LHCN-M2 (cell line): ENCODE results near the gene SREBF1. TPM values are rescaled to one million over a fixed set of nuclear protein-coding genes. Genes with fewer than 3 reads are reported as not detected.

Source experiments
- DNase-seq: peaks from one replicate; pipeline ENCODE4 v3.0.0-alpha.2; 2012; ENCODE audit warnings: low read depth
- total RNA-seq: library from RNA; depleted of rRNA; stranded (reverse); fragments of >200 nt; gene quantifications from 2 replicates; pipeline ENCODE4 v1.2.3, GENCODE V29; 2014

The SREBF1 gene
- total RNA-seq, 1 experiment from 2014 or later, result 53.0 TPM

GRCh38 chr17:17795946-17796786 lies 40.6 kb downstream of the SREBF1 start:
- no peak for DNase-seq

- no peak for DNase-seq
Observed at GRCh38 chr17:17795296-17795695, 41.5 kb downstream of the SREBF1 start.

DNA sequence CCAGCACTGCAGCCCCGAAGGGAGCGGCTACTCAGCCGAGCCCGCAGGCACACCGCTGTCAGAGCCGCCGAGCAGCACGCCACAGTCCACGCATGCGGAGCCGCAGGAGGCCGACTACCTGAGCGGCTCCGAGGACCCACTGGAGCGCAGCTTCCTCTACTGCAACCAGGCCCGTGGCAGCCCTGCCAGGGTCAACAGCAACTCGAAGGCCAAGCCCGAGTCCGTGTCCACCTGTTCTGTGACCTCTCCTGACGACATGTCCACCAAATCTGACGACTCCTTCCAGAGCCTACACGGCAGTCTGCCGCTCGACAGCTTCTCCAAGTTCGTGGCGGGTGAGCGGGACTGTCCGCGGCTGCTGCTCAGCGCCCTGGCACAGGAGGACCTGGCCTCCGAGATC lies 42.4 kb downstream of the SREBF1 start:
- no peak for DNase-seq

GRCh38 chr17:17793378-17794214 lies 43.2 kb downstream of the SREBF1 start:
- DNase-seq, result no peak

GRCh38 chr17:17792551-17793377 lies 44.0 kb downstream of the SREBF1 start:
- DNase-seq, result no peak

- DNase-seq, result no peak
Observed at GRCh38 chr17:17792037-17792550, 44.7 kb downstream of the SREBF1 start.

GRCh38 chr17:17790637-17791464 lies 45.9 kb downstream of the SREBF1 start:
- DNase-seq, result no peak

DNA sequence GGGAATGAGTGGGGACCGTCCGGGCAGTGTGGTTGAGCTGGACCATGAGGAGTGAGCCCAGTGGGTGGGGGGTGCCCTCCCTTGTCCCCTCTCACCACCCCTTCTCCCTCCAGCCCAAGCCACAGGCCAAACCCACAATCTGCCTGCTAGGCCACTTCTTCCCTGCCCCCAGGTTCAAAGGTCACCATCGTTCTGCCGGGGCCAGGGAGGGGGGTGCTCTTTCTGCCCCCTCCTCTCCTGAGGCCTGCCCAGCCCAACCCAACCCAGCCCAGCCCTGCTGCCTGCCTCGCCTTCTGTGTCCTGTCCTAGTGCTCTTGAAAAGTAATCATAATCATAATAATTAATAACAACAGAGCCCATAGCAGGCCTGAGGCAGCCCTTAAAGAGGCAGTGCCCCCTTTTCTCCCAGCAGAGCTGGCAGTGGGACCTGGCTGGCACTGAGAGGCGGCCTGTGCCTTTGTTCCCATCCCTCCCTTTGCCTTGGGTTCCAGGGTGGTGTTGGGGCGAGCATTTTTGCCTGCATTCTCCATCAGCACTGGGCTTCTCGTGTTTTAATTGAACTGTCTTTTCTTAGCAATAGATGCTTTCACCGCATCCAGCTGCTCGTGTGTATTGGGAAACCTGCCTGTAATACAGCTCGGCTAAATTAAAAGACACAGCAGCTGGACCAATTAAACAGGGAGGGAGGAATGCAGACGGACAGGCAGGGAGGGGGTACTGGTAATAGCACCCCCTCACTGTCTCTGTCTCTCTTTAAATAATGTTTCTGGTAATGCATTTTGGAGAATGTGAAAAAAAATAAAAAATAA lies 46.8 kb downstream of the SREBF1 start:
- no peak for DNase-seq

DNA sequence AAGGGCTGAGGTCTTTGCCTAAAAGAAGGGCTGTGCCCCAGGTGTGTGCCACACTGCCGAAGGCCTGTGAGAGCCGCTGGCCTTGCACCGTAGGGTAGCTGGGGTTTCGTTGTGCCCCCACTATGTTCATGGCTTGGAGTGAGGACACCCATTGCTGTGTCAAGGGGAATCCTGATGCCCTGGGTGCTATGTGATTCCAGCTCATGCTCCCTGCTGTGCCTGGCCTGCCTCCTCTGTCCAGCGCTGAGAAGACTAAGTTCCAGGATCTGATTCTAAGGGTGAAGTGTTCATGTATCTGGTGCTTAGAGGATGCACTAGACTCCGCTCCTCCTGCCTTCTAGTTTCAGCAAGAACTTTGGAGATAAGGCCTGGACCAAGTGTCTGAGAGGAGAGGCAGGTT lies 47.4 kb downstream of the SREBF1 start:
- no peak for DNase-seq

DNA sequence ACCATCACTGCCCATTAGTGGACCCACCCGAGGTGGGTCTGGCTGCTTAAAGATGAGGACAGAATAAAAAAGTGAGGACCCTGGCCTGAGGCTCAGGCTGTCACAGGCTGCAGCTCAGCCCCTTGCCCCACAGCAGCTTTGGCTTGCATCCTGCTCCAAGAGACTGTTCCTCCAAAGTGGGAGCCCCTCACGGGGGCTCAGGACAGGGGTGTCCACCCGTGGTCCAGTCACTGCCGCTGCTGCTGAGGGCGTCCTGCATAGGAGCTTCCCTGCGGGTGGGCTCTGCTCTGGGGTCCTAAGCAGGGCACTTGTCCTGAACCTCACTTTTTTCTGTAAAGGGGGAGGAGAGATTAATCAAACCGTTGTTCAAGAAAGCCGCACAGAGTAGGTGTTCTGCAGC lies 47.8 kb downstream of the SREBF1 start:
- no peak for DNase-seq

DNA sequence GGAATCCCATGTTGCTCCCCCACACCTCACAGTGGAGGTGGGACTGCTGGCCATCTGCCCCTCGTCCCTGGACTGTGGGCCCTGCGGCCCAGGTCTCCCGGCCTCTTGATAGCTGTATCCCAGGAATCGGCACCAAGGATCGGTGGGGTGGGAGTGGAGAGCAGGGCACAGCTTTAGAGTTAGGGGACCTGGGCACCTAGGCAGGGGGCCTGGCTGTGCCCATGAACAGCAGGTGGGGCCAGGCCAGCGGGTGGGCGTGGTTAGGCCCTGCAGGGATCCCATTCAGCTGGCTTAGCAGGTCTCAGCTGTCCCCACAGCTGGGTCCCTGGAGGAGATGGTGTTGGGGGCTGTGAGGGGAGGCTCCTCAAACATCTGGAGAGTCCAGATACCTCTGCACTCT lies 49.2 kb downstream of the SREBF1 start:
- DNase-seq, result no peak

GRCh38 chr17:17786998-17787397 lies 49.8 kb downstream of the SREBF1 start:
- DNase-seq, result no peak

DNA sequence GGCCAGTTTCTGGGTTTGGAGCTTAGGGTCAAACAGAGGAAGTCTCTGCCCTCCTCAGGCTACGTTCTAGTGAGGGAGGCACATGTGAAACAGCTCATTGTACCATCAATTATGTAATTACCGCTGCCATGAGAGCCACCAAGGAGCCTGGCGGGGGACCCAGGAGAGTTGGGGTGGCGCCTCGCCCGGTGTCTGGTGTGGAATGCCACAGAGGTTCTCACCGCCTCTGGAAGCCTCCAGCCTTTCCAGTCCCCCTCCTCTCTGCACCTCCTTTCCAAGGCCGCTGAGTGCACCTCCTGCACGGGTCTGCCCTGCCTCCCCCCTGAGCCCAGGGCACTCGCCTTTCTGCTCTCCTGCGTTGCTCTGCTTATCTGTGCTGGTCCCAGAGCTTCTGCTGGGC lies 51.4 kb downstream of the SREBF1 start:
- no peak for DNase-seq

DNA sequence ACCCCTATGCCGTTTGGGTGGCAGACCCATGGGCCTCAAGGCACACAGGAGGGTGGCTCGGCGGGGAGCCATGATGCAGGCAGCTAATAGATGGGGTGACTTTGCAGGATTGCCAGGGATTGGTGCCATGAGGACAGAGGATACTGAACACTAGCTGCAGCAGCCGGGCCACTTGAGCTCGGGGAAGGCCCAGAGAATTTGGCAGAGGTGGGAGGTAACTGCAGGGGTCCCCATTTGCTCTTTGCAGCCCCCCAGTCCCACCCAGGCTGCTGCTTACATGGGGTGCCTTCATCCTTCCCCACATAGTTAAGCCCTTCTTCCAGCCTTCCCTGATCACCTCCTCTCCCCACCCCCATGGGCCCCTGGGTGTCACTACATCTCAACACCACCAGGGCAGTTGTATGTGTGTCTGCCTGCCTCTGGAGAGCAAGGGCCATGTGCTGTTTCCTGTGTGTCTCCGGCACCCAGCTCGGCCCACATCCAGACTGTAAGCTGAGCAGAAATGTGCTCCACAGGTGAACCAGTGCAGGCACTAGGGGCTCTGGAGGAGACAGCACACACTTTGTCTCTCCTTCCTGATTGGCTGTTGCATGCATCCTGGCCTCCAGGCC lies 52.0 kb downstream of the SREBF1 start:
- no peak for DNase-seq

DNA sequence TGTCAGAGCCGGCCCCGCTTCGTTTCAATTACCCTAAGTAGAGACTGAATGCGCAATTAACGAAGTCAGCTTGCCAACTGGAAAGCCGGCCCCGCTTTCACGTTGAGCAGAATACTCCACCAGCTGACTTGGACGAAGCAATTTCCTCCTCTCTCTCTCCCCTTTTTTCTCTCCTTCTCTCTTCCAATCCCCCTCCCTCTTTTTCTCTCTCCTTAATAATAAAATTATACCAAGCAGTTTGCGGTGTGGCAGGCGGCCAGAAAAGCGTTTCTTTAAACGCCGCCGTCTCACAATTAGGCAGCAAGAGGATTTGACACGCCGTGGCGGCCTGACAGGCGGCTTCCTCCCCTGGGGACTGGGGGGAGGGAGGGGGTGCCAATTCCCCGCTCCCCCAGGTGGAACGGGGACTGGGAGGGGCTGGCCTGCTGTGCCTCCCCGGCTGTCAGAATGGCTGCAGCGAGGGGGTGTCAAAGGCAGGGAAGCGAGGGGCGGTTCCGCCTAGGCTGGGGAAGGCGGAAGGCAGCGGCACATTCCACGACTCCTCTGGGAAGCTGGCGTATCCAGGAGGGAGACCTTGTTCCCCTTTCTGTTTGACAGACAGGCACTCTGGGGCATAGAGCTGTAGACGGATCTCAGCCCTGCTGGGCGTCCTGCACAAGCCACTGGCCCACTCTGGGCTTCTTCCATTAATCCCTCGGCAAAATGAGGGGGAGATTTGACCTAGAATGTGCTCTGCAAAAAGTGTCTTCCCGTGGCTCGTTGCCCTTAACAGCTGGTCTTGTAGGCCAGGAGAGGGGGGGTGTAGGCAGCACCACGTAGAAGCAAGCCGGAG lies 52.7 kb downstream of the SREBF1 start:
- no peak for DNase-seq

DNA sequence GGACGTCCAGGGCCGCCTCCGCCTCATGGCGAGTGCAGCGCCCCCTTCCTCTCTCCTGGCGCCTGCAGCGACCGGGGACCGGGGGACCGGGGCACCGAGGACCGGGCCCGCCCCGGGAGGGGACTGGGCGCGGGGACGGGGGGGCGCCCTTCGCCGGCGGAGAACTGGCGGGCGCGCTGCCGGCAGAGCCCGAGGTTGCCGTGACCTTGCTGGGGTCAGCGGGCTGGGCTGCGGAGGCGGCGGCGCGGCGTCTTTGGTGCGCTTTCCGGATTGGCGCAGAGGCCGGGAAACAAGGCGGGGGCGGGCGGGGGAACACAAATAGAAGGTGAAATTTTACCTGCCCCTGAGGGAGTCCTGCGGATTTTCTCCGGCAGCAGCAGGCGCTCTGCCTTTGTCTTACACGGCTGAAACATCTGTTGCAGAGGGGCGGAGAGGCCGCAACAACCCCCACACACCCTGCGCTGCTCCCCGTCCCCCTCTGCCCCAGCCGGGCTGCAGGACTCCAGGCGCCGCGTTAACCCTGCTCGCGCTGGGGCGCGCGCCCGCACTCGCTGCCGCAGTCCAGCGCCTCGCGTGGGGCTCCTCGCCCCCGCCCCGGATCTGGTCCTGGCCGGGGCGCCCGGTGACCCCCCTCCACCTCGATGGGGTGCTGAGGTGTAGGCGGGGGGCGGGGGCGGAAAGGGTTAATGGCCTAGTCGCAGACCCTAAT lies 53.5 kb downstream of the SREBF1 start:
- DNase-seq, result no peak

- no peak for DNase-seq
Observed at GRCh38 chr17:17782523-17783115, 54.2 kb downstream of the SREBF1 start.
